Lower leg skin (tissue), 4 donors: ENCODE measurements around the gene METRNL. TPM values are rescaled to one million over a fixed set of nuclear protein-coding genes. Genes with fewer than 3 reads are reported as not detected.

Source experiments
- DNase-seq, 2 donors: peaks; one replicate each; pipeline ENCODE4 v3.0.0-alpha.2; 2019; ENCODE audit warnings: low spot score in 2 of 2
- H3K4me3 ChIP-seq: fragments of 200-600 bp; sonication (generic); 2 replicates; pipeline ENCODE4 v1.5.1; 2017; ENCODE audit warnings: mild to moderate bottlenecking, low read depth; ENCODE audit not compliant: poor library complexity, severe bottlenecking
- CTCF ChIP-seq, 3 donors: fragments of 450-650 bp; IDR thresholded peaks; one replicate each; pipeline ENCODE4 v1.5.1; 2016; ENCODE audit warnings: antibody characterized with exemption in 3 of 3, mild to moderate bottlenecking in 3 of 3, moderate library complexity in 2 of 3
- POLR2A ChIP-seq, 2 donors: fragments of 450-650 bp; IDR thresholded peaks; one replicate each; pipeline ENCODE4 v1.6.1; 2016 to 2017; ENCODE audit warnings: antibody characterized with exemption in 2 of 2, mild to moderate bottlenecking in 1 of 2, moderate library complexity in 1 of 2
- WGBS, 2 donors: methylation state at CpG; one replicate each; pipeline ENCODE4 v1.1.5; 2018; 5-methylcytosine and 5-hydroxymethylcytosine counted together
- intact Hi-C: fragments of 100-400 bp; cut with DNase I; formaldehyde crosslinking; loops from one replicate; pipeline ENCODE4 v1.15.0; 2023; ENCODE audit warnings: low total_unique reads
- total RNA-seq, 4 donors: library from RNA; depleted of rRNA; stranded (reverse); fragments of >200 nt; gene quantifications; one replicate each; pipeline ENCODE4 v1.1.0, GENCODE V29; 2016

Gene METRNL
- total RNA-seq, 4 donors from 2014 or later = 208 to 343 (median 296) TPM

- WGBS, 2 donors = 0% methylated on average over 4 to 29 of the region's 44 CpGs
- intact Hi-C loops = no loop called here
- DNase-seq = no peak
- no peak for TF ChIP-seq POLR2A (IDR thresholded peaks at IDR 0.05)
- no peak for TF ChIP-seq CTCF (IDR thresholded peaks at IDR 0.05)
- H3K4me3 ChIP-seq = peak overlapping the region; percentile 80
Observed at GRCh38 chr17:83080579-83080857, 1.1 kb downstream of the METRNL start.

GRCh38 chr17:83080858-83081683, 1.7 kb downstream of the METRNL start:
- peak overlapping the region; percentile 80 for H3K4me3 ChIP-seq
- DNase-seq = no peak
- intact Hi-C loops = no loop called here
- TF ChIP-seq POLR2A (IDR thresholded peaks at IDR 0.05) (no peak), CTCF (IDR thresholded peaks at IDR 0.05) (no peak)
- WGBS, 2 donors = 2 to 3% methylated on average over 27 to 33 of the region's 91 CpGs

- intact Hi-C loops = no loop called here
- DNase-seq = peak; percentile 78 to 96
- H3K4me3 ChIP-seq = peak overlapping the region; percentile 80
- 48% methylated on average over 13 to 23 of the region's 23 CpGs for WGBS, 2 donors
- no peak for TF ChIP-seq CTCF (IDR thresholded peaks at IDR 0.05)
- TF ChIP-seq POLR2A (IDR thresholded peaks at IDR 0.05) = no peak
Observed at GRCh38 chr17:83081684-83082201, 2.3 kb downstream of the METRNL start.

GRCh38 chr17:83082424-83082823, 3.0 kb downstream of the METRNL start:
- intact Hi-C loops = no loop called here
- no peak overlapping the region for H3K4me3 ChIP-seq
- TF ChIP-seq POLR2A (IDR thresholded peaks at IDR 0.05) (no peak), CTCF (IDR thresholded peaks at IDR 0.05) (no peak)
- 82 to 86% methylated on average over 8 of the region's 8 CpGs for WGBS, 2 donors
- no peak for DNase-seq

- DNase-seq = peak in 1 of 2 donors; percentile 21
- intact Hi-C loops = no loop called here
- 72 to 77% methylated on average over 20 of the region's 20 CpGs for WGBS, 2 donors
- TF ChIP-seq POLR2A (IDR thresholded peaks at IDR 0.05) (no peak), CTCF (IDR thresholded peaks at IDR 0.05) (no peak)
- no peak overlapping the region for H3K4me3 ChIP-seq
Observed at GRCh38 chr17:83082909-83083367, 3.5 kb downstream of the METRNL start.
